A673 (cell line): ENCODE data around the gene ADM2. TPM values are rescaled to one million over a fixed set of nuclear protein-coding genes. Genes with fewer than 3 reads are reported as not detected.

ENCODE experiments used
- BruUV-seq: library from RNA; stranded (reverse); fragments of 400-500 nt; replicated peaks from 2 replicates; lab custom pipeline; 2021; lab: Mats Ljungman, UMichigan
- CTCF ChIA-PET: fragments of 300-600 bp; sonication (Branson Sonifier 250); formaldehyde crosslinking; loops from one replicate; lab custom pipeline; 2022; ENCODE audit warnings: antibody characterized with exemption; lab: Charles Lee
- POLR2A ChIA-PET: fragments of 300-600 bp; sonication (Branson Sonifier 250); formaldehyde crosslinking; loops from one replicate; lab custom pipeline; 2022; ENCODE audit warnings: antibody characterized with exemption; ENCODE audit not compliant: low non-redundant PET; lab: Charles Lee
- DNase-seq: peaks from one replicate; pipeline ENCODE4 v3.0.0-alpha.2; 2015; ENCODE audit warnings: low spot score
- H3K27ac ChIP-seq: fragments of 200-600 bp; sonication (generic); 2 replicates; pipeline ENCODE4 v1.5.1; 2016; ENCODE audit warnings: mixed run types, low read depth, mild to moderate bottlenecking, mixed read lengths, antibody characterized with exemption, low read length; ENCODE audit not compliant: poor library complexity, severe bottlenecking
- H3K27me3 ChIP-seq: fragments of 200-600 bp; sonication (generic); replicated peaks from 2 replicates; pipeline ENCODE4 v1.6.1; 2017; ENCODE audit warnings: mixed run types, low read depth, mild to moderate bottlenecking, mixed read lengths, antibody characterized with exemption, low read length; ENCODE audit not compliant: insufficient read depth, poor library complexity
- H3K36me3 ChIP-seq: fragments of 200-600 bp; sonication (generic); 2 replicates; pipeline ENCODE4 v1.6.1; 2016; ENCODE audit warnings: mixed run types, mild to moderate bottlenecking, mixed read lengths, antibody characterized with exemption, low read length; ENCODE audit not compliant: insufficient read depth, poor library complexity, severe bottlenecking
- H3K4me1 ChIP-seq: fragments of 200-600 bp; sonication (generic); 2 replicates; pipeline ENCODE4 v1.6.1; 2017; ENCODE audit warnings: mixed run types, mild to moderate bottlenecking, mixed read lengths, antibody characterized with exemption, low read length; ENCODE audit not compliant: insufficient read depth, poor library complexity, severe bottlenecking
- H3K4me3 ChIP-seq: fragments of 200-600 bp; sonication (generic); 2 replicates; pipeline ENCODE4 v1.5.1; 2016; ENCODE audit warnings: low read depth, mixed run types, mild to moderate bottlenecking, mixed read lengths, low read length; ENCODE audit not compliant: poor library complexity, severe bottlenecking
- H3K9me3 ChIP-seq: fragments of 200-600 bp; sonication (generic); 2 replicates; pipeline ENCODE4 v1.6.1; 2016; ENCODE audit warnings: mixed run types, low read depth, mild to moderate bottlenecking, mixed read lengths, antibody characterized with exemption, low read length; ENCODE audit not compliant: poor library complexity, severe bottlenecking
- EZH2 ChIP-seq: fragments of 200-600 bp; sonication (generic); IDR thresholded peaks from 2 replicates; pipeline ENCODE4 v1.6.1; 2017; ENCODE audit warnings: borderline replicate concordance, low read depth, mild to moderate bottlenecking, mixed read lengths, antibody characterized with exemption, low read length; ENCODE audit not compliant: poor library complexity, severe bottlenecking
- intact Hi-C: fragments of 100-400 bp; cut with micrococcal nuclease; formaldehyde crosslinking; loops from one replicate; pipeline ENCODE4 v1.10.0; 2022; ENCODE audit not compliant: unreplicated experiment
- total RNA-seq: library from RNA; stranded (reverse); gene quantifications from 2 replicates; pipeline ENCODE4 v1.2.3, GENCODE V29; 2021
- TF ChIP-seq, protein P1 (sequence below): fragments of 300-800, 200-600 bp; sonication (generic); conservative IDR thresholded peaks from 2 replicates; pipeline ENCODE4 v1.5.1; 2017; ENCODE audit warnings: low read depth, mild to moderate bottlenecking, antibody characterized with exemption, low read length, moderate library complexity, mixed read lengths

The ADM2 gene
- total RNA-seq, 1 experiment from 2014 or later, result 5.4 TPM

GRCh38 chr22:50467773-50468440 lies 13.4 kb upstream of the ADM2 start:
- Histone ChIP-seq H3K4me1 (peaks cover 18% of the 10 kb centered on the region), H3K36me3 (peaks cover 41% of the 10 kb centered on the region), H3K9me3 (no peaks in the 10 kb centered on the region), H3K4me3 (no peak overlapping the region), H3K27ac (no peak overlapping the region), H3K27me3 (no peaks in the 10 kb centered on the region)
- ChIA-PET CTCF (interaction anchor here (0.5 kb wide), 1 partner anchor 27 kb away, joined by 6 read pairs; no protein-coding TSS in a partner anchor), POLR2A (no interaction called here)
- no TSS peak for BruUV-seq
- TF ChIP-seq EZH2, result no peak
- TF ChIP-seq, protein P1, sequence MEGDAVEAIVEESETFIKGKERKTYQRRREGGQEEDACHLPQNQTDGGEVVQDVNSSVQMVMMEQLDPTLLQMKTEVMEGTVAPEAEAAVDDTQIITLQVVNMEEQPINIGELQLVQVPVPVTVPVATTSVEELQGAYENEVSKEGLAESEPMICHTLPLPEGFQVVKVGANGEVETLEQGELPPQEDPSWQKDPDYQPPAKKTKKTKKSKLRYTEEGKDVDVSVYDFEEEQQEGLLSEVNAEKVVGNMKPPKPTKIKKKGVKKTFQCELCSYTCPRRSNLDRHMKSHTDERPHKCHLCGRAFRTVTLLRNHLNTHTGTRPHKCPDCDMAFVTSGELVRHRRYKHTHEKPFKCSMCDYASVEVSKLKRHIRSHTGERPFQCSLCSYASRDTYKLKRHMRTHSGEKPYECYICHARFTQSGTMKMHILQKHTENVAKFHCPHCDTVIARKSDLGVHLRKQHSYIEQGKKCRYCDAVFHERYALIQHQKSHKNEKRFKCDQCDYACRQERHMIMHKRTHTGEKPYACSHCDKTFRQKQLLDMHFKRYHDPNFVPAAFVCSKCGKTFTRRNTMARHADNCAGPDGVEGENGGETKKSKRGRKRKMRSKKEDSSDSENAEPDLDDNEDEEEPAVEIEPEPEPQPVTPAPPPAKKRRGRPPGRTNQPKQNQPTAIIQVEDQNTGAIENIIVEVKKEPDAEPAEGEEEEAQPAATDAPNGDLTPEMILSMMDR, result no peak
- no peak for DNase-seq
- intact Hi-C loops, result no loop called here

DNA sequence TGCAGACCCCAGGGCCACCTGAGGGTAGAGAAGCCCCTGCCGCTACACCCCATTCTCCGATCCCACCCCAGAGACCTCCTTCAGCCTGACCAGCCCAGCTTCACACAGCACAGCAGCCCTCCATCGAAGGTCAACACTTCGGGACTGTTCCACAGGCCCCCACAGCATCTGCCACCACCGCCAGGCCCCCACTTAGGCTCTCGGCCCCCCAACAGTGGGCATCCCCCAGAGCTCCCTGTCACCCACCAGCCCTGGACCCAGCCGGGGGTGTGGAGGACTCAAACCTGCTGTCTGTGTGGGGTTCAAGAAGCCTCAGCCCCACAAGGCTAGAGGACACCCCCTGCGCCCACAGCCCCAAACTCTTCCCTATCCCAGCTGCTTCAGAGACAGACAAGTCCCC lies 12.7 kb upstream of the ADM2 start:
- Histone ChIP-seq H3K4me1 (peaks cover 25% of the 10 kb centered on the region), H3K27ac (no peak overlapping the region), H3K36me3 (peaks cover 38% of the 10 kb centered on the region), H3K4me3 (no peak overlapping the region), H3K27me3 (no peaks in the 10 kb centered on the region), H3K9me3 (no peaks in the 10 kb centered on the region)
- no TSS peak for BruUV-seq
- no peak for DNase-seq
- no peak for TF ChIP-seq EZH2
- TF ChIP-seq, protein P1, result no peak
- ChIA-PET POLR2A (no interaction called here), CTCF (no interaction called here)
- intact Hi-C loops, result no loop called here

DNA sequence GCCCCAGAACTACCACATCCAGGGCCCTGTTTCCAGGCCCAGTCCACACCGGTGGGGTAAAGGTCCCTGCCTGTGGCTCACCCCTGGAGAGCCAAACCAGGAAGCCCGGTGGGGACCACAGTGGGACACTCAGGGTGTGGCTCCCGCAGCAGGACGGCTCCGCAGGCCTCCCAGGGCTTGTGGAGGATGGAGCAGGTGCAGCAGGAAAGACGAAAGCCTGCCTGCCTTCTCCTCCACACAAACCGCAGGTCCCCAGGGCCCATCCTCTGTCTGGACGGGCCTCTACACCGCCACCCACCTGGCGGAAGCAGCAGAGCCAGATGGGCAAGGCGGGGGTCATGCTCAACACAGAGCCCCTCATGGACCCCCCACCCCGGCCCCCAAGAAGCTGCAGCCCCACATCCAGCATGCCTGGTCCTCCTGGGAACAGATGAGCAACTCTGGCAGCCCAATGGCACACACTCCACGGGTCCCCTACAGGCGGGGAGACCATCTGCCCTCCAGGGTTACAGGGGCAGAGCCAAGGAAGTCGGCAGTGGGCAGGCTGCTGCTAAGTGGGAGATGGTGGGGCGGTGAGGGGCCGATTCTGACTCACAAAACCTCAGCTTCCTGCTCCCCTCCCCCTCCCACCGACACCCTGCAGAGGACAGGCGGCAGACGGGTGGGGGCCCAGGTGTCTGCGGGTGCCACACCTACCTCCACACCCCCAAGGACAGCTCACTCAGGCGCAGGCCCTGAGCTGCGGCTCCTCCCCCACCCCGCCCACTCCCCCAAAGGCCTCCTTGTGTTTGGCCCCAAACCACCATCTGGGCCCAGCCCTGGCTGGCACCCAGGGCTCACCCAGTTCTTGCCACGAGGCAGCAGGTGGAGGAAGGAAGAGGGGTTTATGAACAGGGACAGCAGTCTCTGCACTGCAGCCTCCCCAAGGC lies 11.7 kb upstream of the ADM2 start:
- POLR2A ChIA-PET, result no interaction called here

More for the DNA sequence above, 11.7 kb upstream of the ADM2 start:
- Histone ChIP-seq H3K9me3 (no peaks in the 10 kb centered on the region), H3K27me3 (no peaks in the 10 kb centered on the region), H3K4me1 (peaks cover 29% of the 10 kb centered on the region), H3K4me3 (no peak overlapping the region), H3K27ac (peak overlapping the region; percentile 42), H3K36me3 (peaks cover 28% of the 10 kb centered on the region)
- DNase-seq, result peak; percentile 51
- intact Hi-C loops, result no loop called here
- no TSS peak for BruUV-seq
- CTCF ChIA-PET, result no interaction called here
- TF ChIP-seq, protein P1, result no peak
- no peak for TF ChIP-seq EZH2
